Gastrocnemius medialis (tissue), 4 donors: ENCODE measurements around the gene NFYA.

Experiments used
- CTCF ChIP-seq, 5 experiments: fragments of 450-650 bp in 3 of 5; fragments of 200-600 bp in 2 of 5; sonication (generic) in 2 of 5; IDR thresholded peaks in 4 of 5; conservative IDR thresholded peaks in 1 of 5; 1 replicate in 4 of 5; 2 replicates in 1 of 5; pipeline ENCODE4 v1.5.1; 2016 to 2019; ENCODE audit warnings: antibody characterized with exemption in 5 of 5, mild to moderate bottlenecking in 3 of 5, moderate library complexity in 3 of 5
- POLR2A ChIP-seq, 2 donors: fragments of 450-650 bp; IDR thresholded peaks; one replicate each; pipeline ENCODE4 v1.6.1; 2017; ENCODE audit warnings: antibody characterized with exemption in 2 of 2, mild to moderate bottlenecking in 2 of 2, moderate library complexity in 2 of 2

GRCh38 chr6:41037107-41037900, 35.5 kb upstream of the NFYA start:
- no peak for TF ChIP-seq CTCF (IDR thresholded peaks at IDR 0.05 in 4 of 5, conservative IDR thresholded peaks at IDR 0.05 in 1 of 5)
- TF ChIP-seq POLR2A (IDR thresholded peaks at IDR 0.05), result no peak
